ENCODE measurements around the gene ZNF346. TPM values are rescaled to one million over a fixed set of nuclear protein-coding genes. Genes with fewer than 3 reads are reported as not detected.

Gene ZNF346
- total RNA-seq, 4 donors from 2014 or later, result 8.5 to 13.3 (median 12.3) TPM

DNA sequence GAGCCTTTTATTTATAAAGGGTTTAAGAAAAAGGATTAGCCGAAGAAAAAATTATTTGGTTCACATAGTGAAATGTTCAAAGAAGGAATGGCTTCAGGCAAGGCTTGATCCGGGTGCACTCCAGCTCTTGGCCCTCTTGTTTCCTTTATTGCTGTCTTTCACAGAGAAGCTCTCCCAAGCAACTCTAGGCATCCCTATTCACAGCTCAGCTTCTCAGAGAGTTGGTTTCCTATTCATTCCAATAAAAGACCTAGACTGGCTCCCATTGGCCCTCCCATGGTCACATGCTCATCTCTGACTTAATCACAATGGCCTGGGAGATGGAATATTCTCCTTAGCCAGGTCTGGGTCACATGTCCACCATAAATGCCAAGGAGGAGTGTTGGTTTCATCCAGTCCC lies 54.8 kb downstream of the ZNF346 start:
- TF ChIP-seq, protein P1, sequence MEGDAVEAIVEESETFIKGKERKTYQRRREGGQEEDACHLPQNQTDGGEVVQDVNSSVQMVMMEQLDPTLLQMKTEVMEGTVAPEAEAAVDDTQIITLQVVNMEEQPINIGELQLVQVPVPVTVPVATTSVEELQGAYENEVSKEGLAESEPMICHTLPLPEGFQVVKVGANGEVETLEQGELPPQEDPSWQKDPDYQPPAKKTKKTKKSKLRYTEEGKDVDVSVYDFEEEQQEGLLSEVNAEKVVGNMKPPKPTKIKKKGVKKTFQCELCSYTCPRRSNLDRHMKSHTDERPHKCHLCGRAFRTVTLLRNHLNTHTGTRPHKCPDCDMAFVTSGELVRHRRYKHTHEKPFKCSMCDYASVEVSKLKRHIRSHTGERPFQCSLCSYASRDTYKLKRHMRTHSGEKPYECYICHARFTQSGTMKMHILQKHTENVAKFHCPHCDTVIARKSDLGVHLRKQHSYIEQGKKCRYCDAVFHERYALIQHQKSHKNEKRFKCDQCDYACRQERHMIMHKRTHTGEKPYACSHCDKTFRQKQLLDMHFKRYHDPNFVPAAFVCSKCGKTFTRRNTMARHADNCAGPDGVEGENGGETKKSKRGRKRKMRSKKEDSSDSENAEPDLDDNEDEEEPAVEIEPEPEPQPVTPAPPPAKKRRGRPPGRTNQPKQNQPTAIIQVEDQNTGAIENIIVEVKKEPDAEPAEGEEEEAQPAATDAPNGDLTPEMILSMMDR (IDR thresholded peaks at IDR 0.05; ENCODE audit: low read depth), result no peak

DNA sequence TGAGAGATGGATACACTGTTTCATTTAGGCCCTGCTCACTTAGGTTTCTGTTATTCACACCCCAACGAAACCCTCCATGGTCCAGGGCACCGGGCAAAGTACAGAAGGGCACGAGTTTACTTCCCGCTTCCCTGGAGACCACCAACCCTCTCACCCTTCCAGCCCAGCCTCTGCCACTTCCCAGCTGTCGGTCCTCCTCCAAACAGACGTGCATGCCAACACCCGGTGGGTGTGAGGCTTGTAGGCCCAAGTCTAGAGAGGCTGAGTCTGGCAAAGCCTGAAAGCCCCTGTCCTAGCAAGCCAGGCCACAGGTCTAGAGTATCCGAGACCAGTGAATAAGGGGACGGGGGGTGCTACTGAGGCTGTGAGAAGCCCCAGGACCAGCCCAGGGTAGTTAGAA lies 57.1 kb downstream of the ZNF346 start:
- TF ChIP-seq, protein P1 (IDR thresholded peaks at IDR 0.05; ENCODE audit: low read depth), result no peak

- TF ChIP-seq, protein P1 (IDR thresholded peaks at IDR 0.05; ENCODE audit: low read depth), result no peak
Measured at GRCh38 chr5:177080265-177080664, 57.8 kb downstream of the ZNF346 start.

DNA sequence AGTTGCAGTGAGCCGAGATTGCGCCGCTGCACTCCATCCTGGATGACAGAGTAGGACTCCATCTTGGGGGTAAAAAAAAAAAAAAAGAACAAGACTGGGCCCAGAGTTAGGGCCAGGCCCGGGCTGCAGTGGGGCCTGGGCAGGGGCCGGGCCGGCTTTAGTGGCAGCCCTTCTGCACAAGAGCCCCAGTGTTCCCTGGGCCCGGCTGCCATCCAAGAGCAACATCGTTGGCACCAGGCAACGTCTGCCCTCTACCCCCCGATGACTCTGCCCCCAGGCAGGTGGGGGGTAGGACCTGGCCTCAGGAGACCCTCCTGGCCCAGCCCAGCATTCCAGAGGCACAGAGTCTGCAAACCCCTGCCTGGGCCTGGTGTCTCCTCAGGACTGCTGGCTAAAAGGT lies 59.4 kb downstream of the ZNF346 start:
- TF ChIP-seq, protein P1 (IDR thresholded peaks at IDR 0.05; ENCODE audit: low read depth), result no peak

GRCh38 chr5:177083357-177083756 lies 60.9 kb downstream of the ZNF346 start:
- TF ChIP-seq, protein P1 (IDR thresholded peaks at IDR 0.05; ENCODE audit: low read depth), result no peak

GRCh38 chr5:177084175-177084574 lies 61.7 kb downstream of the ZNF346 start:
- TF ChIP-seq, protein P1 (IDR thresholded peaks at IDR 0.05; ENCODE audit: low read depth), result no peak

DNA sequence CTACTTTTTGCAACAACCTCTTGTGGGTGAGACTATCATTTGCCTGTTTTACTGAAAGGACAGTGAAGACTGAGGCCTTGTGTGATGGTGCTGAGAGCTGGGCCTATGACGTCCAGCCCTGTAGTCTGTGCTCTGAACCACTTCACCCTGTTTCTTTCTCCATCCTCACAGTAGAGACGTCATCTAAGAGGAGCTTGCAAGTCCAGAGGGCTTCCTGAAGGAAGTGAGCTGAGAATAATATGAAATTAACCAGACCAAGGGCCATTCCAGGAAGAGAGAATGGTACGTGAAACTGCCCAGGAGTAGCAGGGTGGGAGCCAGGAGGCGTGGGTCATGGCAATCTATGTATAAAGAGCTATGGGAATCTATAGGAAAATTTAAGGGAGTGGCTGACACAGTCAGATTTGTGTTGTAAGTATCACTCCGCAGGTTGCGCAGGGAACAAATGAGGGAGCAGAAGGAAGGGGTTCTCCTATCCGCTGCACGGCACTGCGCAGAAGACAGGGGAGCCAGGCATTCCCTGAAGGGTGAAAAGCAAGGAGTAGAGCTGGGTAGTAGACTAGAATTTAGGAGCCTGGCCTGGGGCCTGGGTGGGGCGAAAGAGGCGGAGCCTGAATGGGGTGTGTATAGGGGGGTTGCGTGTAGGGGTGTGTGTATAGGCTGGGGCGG lies 63.6 kb downstream of the ZNF346 start:
- TF ChIP-seq, protein P1 (IDR thresholded peaks at IDR 0.05; ENCODE audit: low read depth), result no peak
